Fibroblast of pulmonary artery (primary cell): ENCODE data around the gene SHC1.
"Not testable (repeated sequence)": the region's sequence is repeated elsewhere in the genome, so short reads cannot be mapped to it uniquely, and the experiment has no call there.

Experiments
- DNase-seq: peaks from one replicate; pipeline ENCODE4 v3.0.0-alpha.2; 2010; ENCODE audit warnings: low read depth
- H3K4me3 ChIP-seq: replicated peaks from 2 replicates; pipeline ENCODE4 v1.5.1; 2011; ENCODE audit warnings: low read depth, mild to moderate bottlenecking, control low read depth, low read length, moderate library complexity
- CTCF ChIP-seq: IDR thresholded peaks from 2 replicates; pipeline ENCODE4 v1.5.1; 2011; ENCODE audit warnings: mild to moderate bottlenecking, control low read depth, low read length, inconsistent platforms; ENCODE audit errors: missing control alignments

The SHC1 gene

DNA sequence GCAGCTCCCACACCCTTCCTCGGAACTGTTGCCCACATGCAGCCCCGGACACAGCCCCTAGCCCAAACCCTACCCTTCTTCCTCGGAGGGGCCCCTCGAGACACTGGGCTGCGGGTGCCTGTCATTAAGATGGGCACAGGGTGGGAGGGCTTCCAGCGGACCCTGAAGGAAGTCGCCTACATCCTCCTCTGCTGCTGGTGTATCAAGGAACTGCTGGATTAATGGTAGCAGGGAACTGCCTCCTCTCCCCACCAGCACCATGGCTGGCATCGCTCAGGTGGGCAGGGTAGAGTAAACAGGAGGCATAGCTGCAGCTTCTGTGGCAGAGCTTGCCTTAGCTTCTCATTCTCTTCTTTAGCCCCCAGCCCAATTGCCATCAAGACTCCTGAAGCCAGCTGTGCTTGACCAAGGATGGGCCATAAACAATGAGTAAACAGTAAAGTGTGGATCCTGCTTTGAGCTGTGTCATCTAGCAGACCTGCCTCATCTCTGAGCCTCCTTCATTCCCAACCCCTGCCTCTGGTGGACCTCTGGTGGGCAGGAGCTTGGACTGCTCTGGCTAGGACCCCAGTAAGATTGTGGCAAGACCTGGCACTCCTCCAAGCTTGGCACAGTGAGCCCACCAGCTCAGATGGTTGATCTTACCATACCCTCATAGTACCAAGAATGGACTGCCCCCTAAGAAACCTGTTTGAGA lies 23.2 kb upstream of the SHC1 start, which contains the start of gene LENEP:
TSS of gene LENEP (plus strand) at position 15 of the 697 bp plus-strand sequence. CDS start at position 37, 22 bp downstream.
- TF ChIP-seq CTCF = no peak
- no peak within 1 kb of the TSS for H3K4me3 ChIP-seq
- DNase-seq = no peak

DNA sequence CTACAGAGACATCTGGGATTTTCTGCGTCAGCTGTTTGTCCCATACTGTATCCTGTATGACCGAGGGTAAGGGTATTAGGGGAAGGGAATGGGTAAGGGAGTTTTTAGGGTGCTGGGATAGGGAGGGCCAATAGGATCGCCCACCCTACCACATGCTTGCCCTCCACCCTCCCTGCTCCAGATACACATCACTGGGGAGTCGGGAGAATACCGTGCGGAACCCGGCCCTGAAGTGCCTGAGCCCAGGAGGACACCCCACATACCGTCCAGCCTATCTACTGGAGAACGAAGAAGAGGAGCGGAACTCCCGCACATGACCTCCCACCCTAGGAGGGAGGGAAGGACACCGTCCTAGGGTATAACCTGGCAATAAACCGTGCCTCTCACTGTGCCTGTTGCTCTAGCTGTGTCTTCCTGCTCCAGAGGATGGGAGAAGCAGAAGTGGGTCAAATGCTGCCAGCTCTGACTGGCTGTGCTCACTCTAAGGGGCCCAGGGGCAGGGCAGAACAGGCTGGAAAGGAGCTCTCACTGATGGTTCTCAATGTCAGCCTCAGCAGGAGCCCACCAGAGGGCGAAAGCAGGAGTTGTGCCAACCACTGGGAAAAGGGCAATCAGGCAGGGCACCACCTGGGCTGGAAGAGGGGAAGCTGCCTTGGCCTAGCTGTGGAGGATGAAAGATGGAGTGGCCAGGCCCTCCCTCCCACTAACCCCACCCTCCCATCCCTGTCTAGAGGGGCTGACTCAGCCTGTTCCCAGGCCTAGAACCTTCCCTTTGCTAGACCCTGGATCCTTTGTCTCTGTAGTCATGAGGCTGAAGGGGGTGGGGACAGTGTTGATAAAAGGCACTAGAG lies 22.4 kb upstream of the SHC1 start:
- peak; percentile 67 for DNase-seq
- TF ChIP-seq CTCF = peak; percentile 23
- no peak overlapping the region for H3K4me3 ChIP-seq

DNA sequence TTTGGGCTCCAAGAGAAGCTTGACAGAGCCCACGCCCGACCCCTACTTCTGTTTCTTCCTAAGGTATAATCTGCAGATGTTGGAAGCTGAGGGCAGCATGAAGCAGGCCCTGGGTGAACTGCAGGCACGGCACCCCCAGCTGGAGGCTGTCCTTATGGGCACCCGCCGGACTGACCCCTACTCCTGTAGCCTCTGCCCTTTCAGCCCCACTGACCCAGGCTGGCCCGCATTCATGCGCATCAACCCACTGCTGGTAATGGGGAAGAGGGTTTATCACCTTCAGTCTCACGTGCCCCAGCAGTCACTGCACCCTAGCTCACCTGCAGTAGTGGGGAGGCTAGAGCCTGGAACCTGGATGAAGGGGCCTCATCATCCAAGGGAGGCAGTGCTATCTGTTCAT lies 19.7 kb upstream of the SHC1 start:
- H3K4me3 ChIP-seq = no peak overlapping the region
- no peak for TF ChIP-seq CTCF
- no peak for DNase-seq

GRCh38 chr1:154989195-154989860 lies 18.8 kb upstream of the SHC1 start:
- no peak for DNase-seq
- no peak for TF ChIP-seq CTCF
- no peak overlapping the region for H3K4me3 ChIP-seq

DNA sequence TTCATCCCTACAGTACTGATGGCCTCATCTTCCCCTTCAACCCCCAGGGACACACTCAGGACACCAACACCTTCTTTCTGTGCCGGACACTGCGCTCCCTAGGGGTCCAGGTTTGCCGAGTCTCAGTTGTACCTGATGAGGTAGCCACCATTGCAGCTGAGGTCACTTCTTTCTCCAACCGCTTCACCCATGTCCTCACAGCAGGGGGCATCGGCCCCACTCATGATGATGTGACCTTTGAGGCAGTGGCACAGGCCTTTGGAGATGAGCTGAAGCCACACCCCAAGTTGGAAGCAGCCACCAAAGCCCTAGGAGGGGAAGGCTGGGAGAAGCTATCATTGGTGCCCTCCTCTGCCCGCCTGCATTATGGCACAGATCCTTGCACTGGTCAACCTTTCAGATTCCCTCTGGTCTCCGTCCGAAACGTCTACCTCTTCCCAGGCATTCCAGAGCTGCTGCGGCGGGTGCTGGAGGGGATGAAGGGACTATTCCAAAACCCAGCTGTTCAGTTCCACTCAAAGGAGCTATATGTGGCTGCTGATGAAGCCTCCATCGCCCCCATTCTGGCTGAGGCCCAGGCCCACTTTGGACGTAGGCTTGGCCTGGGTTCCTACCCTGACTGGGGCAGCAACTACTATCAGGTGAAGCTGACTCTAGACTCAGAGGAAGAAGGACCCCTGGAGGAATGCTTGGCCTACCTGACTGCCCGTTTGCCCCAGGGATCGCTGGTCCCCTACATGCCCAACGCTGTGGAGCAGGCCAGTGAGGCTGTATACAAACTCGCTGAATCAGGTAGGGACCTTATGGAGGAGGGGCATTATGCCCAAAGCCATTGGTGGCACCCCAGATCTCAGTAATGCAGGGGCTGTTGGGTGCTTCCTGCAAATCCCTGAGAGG lies 17.8 kb upstream of the SHC1 start:
- H3K4me3 ChIP-seq = no peak overlapping the region
- no peak for DNase-seq
- TF ChIP-seq CTCF = no peak

- no peak for TF ChIP-seq CTCF
- peak; percentile 51 for DNase-seq
- no peak overlapping the region for H3K4me3 ChIP-seq
Observed at GRCh38 chr1:154987326-154987725, 16.8 kb upstream of the SHC1 start.

DNA sequence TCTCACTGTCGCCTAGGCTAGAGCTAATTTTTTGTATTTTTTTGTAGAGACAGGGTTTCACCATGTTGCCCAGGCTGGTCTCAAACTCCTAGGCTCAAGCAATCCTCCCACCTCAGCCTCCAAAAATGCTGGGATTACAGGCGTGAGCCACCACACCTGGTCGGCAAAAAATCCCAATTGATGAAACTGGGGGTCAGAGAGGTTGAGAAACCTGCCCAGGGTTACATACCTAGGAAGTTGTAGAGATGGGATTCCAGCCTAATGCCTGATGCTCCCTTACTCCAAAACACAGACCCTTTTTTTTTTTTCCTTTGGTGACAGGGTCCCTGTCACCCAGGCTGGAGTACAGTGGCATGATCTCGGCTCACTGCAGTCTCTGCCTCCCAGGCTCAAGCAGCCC lies 16.2 kb upstream of the SHC1 start:
- H3K4me3 ChIP-seq, DNase-seq: not testable (repeated sequence)
